ENCODE measurements around the gene HIPK3. TPM values are rescaled to one million over a fixed set of nuclear protein-coding genes. Genes with fewer than 3 reads are reported as not detected.
"Not testable (repeated sequence)": the region's sequence is repeated elsewhere in the genome, so short reads cannot be mapped to it uniquely, and the experiment has no call there.

The HIPK3 gene
- total RNA-seq, 4 donors from 2014 or later: 292 to 331 (median 308) TPM

- no peaks in the 10 kb centered on the region for H3K9me3 ChIP-seq
- no peaks in the 10 kb centered on the region for H3K27me3 ChIP-seq
- WGBS, 2 donors (ENCODE audit: low coverage in 1 of 2): 57 to 61% methylated on average over 4 to 5 of the region's 5 CpGs
- H3K4me1 ChIP-seq: peaks cover 0 to 11% (median 0%) of the 10 kb centered on the region in 3 donors
- H3K36me3 ChIP-seq: no peaks in the 10 kb centered on the region
- no peak overlapping the region for H3K4me3 ChIP-seq
- H3K27ac ChIP-seq: no peak overlapping the region
- no peak for TF ChIP-seq POLR2AphosphoS5 (IDR thresholded peaks at IDR 0.05)
- TF ChIP-seq EP300 (IDR thresholded peaks at IDR 0.05): no peak
- no peak for TF ChIP-seq CTCF (IDR thresholded peaks at IDR 0.05)
- no peak for TF ChIP-seq POLR2A (IDR thresholded peaks at IDR 0.05)
- no peak for ATAC-seq
Observed at GRCh38 chr11:33211580-33211979, 45.6 kb upstream of the HIPK3 start.

GRCh38 chr11:33214187-33214586, 43.0 kb upstream of the HIPK3 start:
- Histone ChIP-seq H3K27ac (no peak overlapping the region), H3K4me3 (no peak overlapping the region), H3K27me3 (no peaks in the 10 kb centered on the region), H3K4me1 (no peaks in the 10 kb centered on the region), H3K36me3 (no peaks in the 10 kb centered on the region), H3K9me3 (no peaks in the 10 kb centered on the region)
- no peak for ATAC-seq
- no peak for TF ChIP-seq POLR2AphosphoS5 (IDR thresholded peaks at IDR 0.05)
- TF ChIP-seq POLR2A (IDR thresholded peaks at IDR 0.05): no peak
- no peak for TF ChIP-seq CTCF (IDR thresholded peaks at IDR 0.05)
- no peak for TF ChIP-seq EP300 (IDR thresholded peaks at IDR 0.05)

- Histone ChIP-seq H3K36me3 (no peaks in the 10 kb centered on the region), H3K9me3 (no peaks in the 10 kb centered on the region), H3K27me3 (no peaks in the 10 kb centered on the region), H3K27ac (no peak overlapping the region), H3K4me1 (peaks cover 0 to 2% (median 0%) of the 10 kb centered on the region in 3 donors), H3K4me3 (no peak overlapping the region)
- no peak for ATAC-seq
- TF ChIP-seq POLR2A (IDR thresholded peaks at IDR 0.05) (no peak), CTCF (IDR thresholded peaks at IDR 0.05) (no peak), POLR2AphosphoS5 (IDR thresholded peaks at IDR 0.05) (no peak), EP300 (IDR thresholded peaks at IDR 0.05) (no peak)
- 66 to 77% methylated on average over 2 of the region's 2 CpGs for WGBS, 2 donors (ENCODE audit: low coverage in 1 of 2)
Observed at GRCh38 chr11:33214767-33215166, 42.4 kb upstream of the HIPK3 start.

GRCh38 chr11:33216676-33217075, 40.5 kb upstream of the HIPK3 start:
- H3K27me3 ChIP-seq, H3K27ac ChIP-seq, H3K36me3 ChIP-seq, H3K4me3 ChIP-seq, H3K4me1 ChIP-seq, H3K9me3 ChIP-seq, ATAC-seq: not testable (repeated sequence)
- WGBS, 2 donors (ENCODE audit: low coverage in 1 of 2): 51% methylated on average over 2 of the region's 2 CpGs; no CpG with 5 or more reads in 1 of the 2 donors

- no peak overlapping the region for H3K27ac ChIP-seq
- WGBS, 2 donors (ENCODE audit: low coverage in 1 of 2): 78 to 81% methylated on average over 7 of the region's 7 CpGs
- no peaks in the 10 kb centered on the region for H3K9me3 ChIP-seq
- TF ChIP-seq POLR2AphosphoS5 (IDR thresholded peaks at IDR 0.05): no peak
- no peak for TF ChIP-seq POLR2A (IDR thresholded peaks at IDR 0.05)
- no peak for TF ChIP-seq EP300 (IDR thresholded peaks at IDR 0.05)
- TF ChIP-seq CTCF (IDR thresholded peaks at IDR 0.05): no peak
- H3K4me3 ChIP-seq: no peak overlapping the region
- no peaks in the 10 kb centered on the region for H3K36me3 ChIP-seq
- no peak for ATAC-seq
- no peaks in the 10 kb centered on the region for H3K27me3 ChIP-seq
- peaks cover 0 to 5% (median 0%) of the 10 kb centered on the region in 3 donors for H3K4me1 ChIP-seq
Observed at GRCh38 chr11:33222052-33222750, 35.0 kb upstream of the HIPK3 start.

All from gastroesophageal sphincter (tissue), 4 donors.